Activated effector memory CD4-positive, alpha-beta T cell treated with anti-CD3 and anti-CD28 coated beads, Interleukin-2, amount 50 U/mL, for 16 hours (primary cell): ENCODE measurements around the gene NKD1.

Experiments
- DNase-seq: peaks from one replicate; pipeline ENCODE4 v3.0.0-alpha.2; 2020

The NKD1 gene

GRCh38 chr16:50679676-50680555 lies 131.7 kb downstream of the NKD1 start:
- DNase-seq, result peak; percentile 57

- no peak for DNase-seq
Measured at GRCh38 chr16:50680556-50680893, 132.3 kb downstream of the NKD1 start.

- DNase-seq, result peak; percentile 88
Measured at GRCh38 chr16:50681021-50681885, 133.1 kb downstream of the NKD1 start, which contains the start of gene SNX20. SNX20 (minus strand) TSS chr16:50681312; CDS start chr16:50677526, 3,786 bp downstream.

GRCh38 chr16:50683689-50684374 lies 135.6 kb downstream of the NKD1 start:
- peak; percentile 84 for DNase-seq

GRCh38 chr16:50684823-50685461 lies 136.7 kb downstream of the NKD1 start:
- peak; percentile 82 for DNase-seq

GRCh38 chr16:50685462-50686063 lies 137.4 kb downstream of the NKD1 start:
- no peak for DNase-seq

GRCh38 chr16:50688083-50688482 lies 139.9 kb downstream of the NKD1 start:
- DNase-seq, result no peak

- DNase-seq, result no peak
Measured at GRCh38 chr16:50688867-50689266, 140.7 kb downstream of the NKD1 start.

- DNase-seq, result no peak
Measured at GRCh38 chr16:50690177-50690576, 142.0 kb downstream of the NKD1 start.

- DNase-seq, result peak; percentile 47
Measured at GRCh38 chr16:50692644-50692998, 144.4 kb downstream of the NKD1 start.

GRCh38 chr16:50692999-50693781 lies 145.0 kb downstream of the NKD1 start, which contains the start of gene NOD2:
NOD2 (plus strand) TSS chr16:50693606; CDS start chr16:50699496, 5,890 bp downstream.
- peak; percentile 81 for DNase-seq

- peak; percentile 62 for DNase-seq
Measured at GRCh38 chr16:50694206-50694605, 146.0 kb downstream of the NKD1 start.

- peak; percentile 52 for DNase-seq
Measured at GRCh38 chr16:50695017-50696000, 147.1 kb downstream of the NKD1 start.

GRCh38 chr16:50696126-50696525 lies 147.9 kb downstream of the NKD1 start:
- no peak for DNase-seq

GRCh38 chr16:50696575-50697420 lies 148.6 kb downstream of the NKD1 start:
- DNase-seq, result peak; percentile 86

GRCh38 chr16:50697421-50697715 lies 149.2 kb downstream of the NKD1 start:
- no peak for DNase-seq

GRCh38 chr16:50697881-50698767 lies 149.9 kb downstream of the NKD1 start:
- peak; percentile 86 for DNase-seq
